Ectodermal cell (in vitro differentiated cells): ENCODE data around the gene EML4. TPM values are rescaled to one million over a fixed set of nuclear protein-coding genes. Genes with fewer than 3 reads are reported as not detected.
"Not testable (repeated sequence)": the region's sequence is repeated elsewhere in the genome, so short reads cannot be mapped to it uniquely, and the experiment has no call there.

Experiments
- H3K27ac ChIP-seq: 2 replicates; pipeline ENCODE4 v1.7.0; 2013; ENCODE audit warnings: mild to moderate bottlenecking, low read depth, low read length; ENCODE audit not compliant: insufficient read depth, poor library complexity, severe bottlenecking
- H3K27me3 ChIP-seq: 2 replicates; pipeline ENCODE4 v1.7.0; 2013; ENCODE audit warnings: mild to moderate bottlenecking, low read length; ENCODE audit not compliant: insufficient read depth, control insufficient read depth, poor library complexity, severe bottlenecking
- H3K36me3 ChIP-seq: one replicate; pipeline ENCODE4 v1.7.0; 2013; ENCODE audit warnings: low read length; ENCODE audit not compliant: control insufficient read depth, insufficient read depth
- H3K4me1 ChIP-seq: one replicate; pipeline ENCODE4 v1.7.0; 2013; ENCODE audit warnings: low read length; ENCODE audit not compliant: control insufficient read depth, insufficient read depth
- H3K4me3 ChIP-seq: 2 replicates; pipeline ENCODE4 v1.7.0; 2013; ENCODE audit warnings: low read depth, low read length, control low read depth; ENCODE audit not compliant: insufficient read depth
- H3K9me3 ChIP-seq: 2 replicates; pipeline ENCODE4 v1.7.0; 2013; ENCODE audit warnings: mild to moderate bottlenecking, low read length, moderate library complexity; ENCODE audit not compliant: control insufficient read depth
- WGBS, 2 experiments: methylation state at CpG; one replicate each; pipeline ENCODE4 v1.1.7; 2013; ENCODE audit warnings: missing lambda C conversion rate in 2 of 2; 5-methylcytosine and 5-hydroxymethylcytosine counted together
- polyA plus RNA-seq, 4 experiments: library from polyadenylated mRNA; stranded (reverse); fragments of 50-300 nt; gene quantifications; one replicate each; pipeline ENCODE4 v1.2.3, GENCODE V29; 2013

Gene EML4, protein sequence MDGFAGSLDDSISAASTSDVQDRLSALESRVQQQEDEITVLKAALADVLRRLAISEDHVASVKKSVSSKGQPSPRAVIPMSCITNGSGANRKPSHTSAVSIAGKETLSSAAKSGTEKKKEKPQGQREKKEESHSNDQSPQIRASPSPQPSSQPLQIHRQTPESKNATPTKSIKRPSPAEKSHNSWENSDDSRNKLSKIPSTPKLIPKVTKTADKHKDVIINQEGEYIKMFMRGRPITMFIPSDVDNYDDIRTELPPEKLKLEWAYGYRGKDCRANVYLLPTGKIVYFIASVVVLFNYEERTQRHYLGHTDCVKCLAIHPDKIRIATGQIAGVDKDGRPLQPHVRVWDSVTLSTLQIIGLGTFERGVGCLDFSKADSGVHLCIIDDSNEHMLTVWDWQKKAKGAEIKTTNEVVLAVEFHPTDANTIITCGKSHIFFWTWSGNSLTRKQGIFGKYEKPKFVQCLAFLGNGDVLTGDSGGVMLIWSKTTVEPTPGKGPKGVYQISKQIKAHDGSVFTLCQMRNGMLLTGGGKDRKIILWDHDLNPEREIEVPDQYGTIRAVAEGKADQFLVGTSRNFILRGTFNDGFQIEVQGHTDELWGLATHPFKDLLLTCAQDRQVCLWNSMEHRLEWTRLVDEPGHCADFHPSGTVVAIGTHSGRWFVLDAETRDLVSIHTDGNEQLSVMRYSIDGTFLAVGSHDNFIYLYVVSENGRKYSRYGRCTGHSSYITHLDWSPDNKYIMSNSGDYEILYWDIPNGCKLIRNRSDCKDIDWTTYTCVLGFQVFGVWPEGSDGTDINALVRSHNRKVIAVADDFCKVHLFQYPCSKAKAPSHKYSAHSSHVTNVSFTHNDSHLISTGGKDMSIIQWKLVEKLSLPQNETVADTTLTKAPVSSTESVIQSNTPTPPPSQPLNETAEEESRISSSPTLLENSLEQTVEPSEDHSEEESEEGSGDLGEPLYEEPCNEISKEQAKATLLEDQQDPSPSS
- 96.8 TPM for polyA plus RNA-seq (2013, experiment 1 of 4)
- 106 TPM for polyA plus RNA-seq (2013, experiment 2 of 4)
- polyA plus RNA-seq (2013, experiment 3 of 4), result 75.2 TPM
- 81.1 TPM for polyA plus RNA-seq (2013, experiment 4 of 4)

DNA sequence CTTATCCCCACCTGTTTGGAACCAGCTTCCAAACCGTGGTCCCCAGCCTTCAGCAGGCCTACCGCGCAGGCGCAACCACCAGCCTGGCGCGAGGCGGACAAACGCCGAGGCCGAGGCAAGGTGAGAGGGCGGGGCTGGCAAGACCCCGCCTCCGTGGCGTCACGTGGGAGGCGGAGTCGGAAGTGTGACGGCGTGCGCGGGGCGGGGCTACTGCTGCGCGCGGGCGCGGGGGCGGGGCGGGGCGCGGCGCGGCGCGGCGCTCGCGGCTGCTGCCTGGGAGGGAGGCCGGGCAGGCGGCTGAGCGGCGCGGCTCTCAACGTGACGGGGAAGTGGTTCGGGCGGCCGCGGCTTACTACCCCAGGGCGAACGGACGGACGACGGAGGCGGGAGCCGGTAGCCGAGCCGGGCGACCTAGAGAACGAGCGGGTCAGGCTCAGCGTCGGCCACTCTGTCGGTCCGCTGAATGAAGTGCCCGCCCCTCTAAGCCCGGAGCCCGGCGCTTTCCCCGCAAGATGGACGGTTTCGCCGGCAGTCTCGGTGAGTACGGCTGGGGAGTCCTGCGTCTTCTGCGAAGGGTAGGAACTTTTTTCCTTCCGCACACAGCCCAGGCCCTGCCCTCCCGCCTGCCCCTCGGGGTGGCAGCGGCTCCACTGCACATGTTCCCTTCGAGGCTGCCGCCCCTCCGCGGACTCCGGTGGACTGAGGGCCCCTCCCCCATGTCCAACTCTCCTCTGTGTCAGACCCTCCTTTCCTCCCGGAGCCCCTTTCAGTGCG lies at the start of gene EML4:
Gene EML4 (plus strand): TSS at position 254 of the 774 bp plus-strand sequence. CDS start 259 bp downstream, at position 513.
- peak within 1 kb of the TSS; percentile 91 for H3K4me3 ChIP-seq
- no peaks in the 10 kb centered on the region for H3K9me3 ChIP-seq
- H3K36me3 ChIP-seq, result no peaks in the 10 kb centered on the region
- WGBS, 2 experiments, result 0 to 1% methylated on average over 88 of the region's 88 CpGs
- H3K4me1 ChIP-seq, result peaks cover 12% of the 10 kb centered on the region
- H3K27ac ChIP-seq, result peak within 1 kb of the TSS; percentile 78
- H3K27me3 ChIP-seq, result no peaks in the 10 kb centered on the region

DNA sequence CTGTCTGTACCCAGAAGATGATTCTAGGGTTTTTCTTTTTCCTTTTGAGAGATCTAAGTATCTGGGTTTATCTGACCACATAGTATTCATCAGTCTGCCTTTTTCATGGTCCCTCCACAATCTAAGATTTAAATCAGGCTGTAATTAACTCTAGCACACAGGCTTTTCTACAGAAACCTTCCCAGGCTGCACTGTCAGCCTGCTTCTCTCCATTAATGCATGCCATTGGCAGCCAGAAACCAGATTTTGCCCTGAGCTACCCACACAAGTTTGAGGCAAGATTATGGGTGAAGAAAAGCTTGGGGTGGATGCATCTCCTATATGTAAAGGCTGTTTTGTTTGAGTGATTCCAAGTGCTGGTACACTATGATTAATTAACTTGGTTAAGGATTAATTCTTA lies 45.7 kb upstream of the EML4 start:
- Histone ChIP-seq H3K4me1 (no peaks in the 10 kb centered on the region), H3K27ac (no peak overlapping the region), H3K4me3 (no peak overlapping the region), H3K36me3 (no peaks in the 10 kb centered on the region), H3K27me3 (no peaks in the 10 kb centered on the region), H3K9me3 (no peaks in the 10 kb centered on the region)

- WGBS, 2 experiments, result 89 to 91% methylated on average over 5 of the region's 6 CpGs
- Histone ChIP-seq H3K27ac (no peak overlapping the region), H3K4me3 (no peak overlapping the region), H3K27me3 (no peaks in the 10 kb centered on the region), H3K4me1 (no peaks in the 10 kb centered on the region), H3K36me3 (no peaks in the 10 kb centered on the region), H3K9me3 (no peaks in the 10 kb centered on the region)
Observed at GRCh38 chr2:42124011-42124785, 45.0 kb upstream of the EML4 start.

- no peaks in the 10 kb centered on the region for H3K36me3 ChIP-seq
- no peaks in the 10 kb centered on the region for H3K9me3 ChIP-seq
- 76 to 81% methylated on average over 10 of the region's 10 CpGs for WGBS, 2 experiments
- no peak overlapping the region for H3K27ac ChIP-seq
- no peak overlapping the region for H3K4me3 ChIP-seq
- H3K27me3 ChIP-seq, result no peaks in the 10 kb centered on the region
- no peaks in the 10 kb centered on the region for H3K4me1 ChIP-seq
Observed at GRCh38 chr2:42125841-42126594, 43.1 kb upstream of the EML4 start.

GRCh38 chr2:42126873-42127272 lies 42.3 kb upstream of the EML4 start:
- 92 to 93% methylated on average over 10 of the region's 10 CpGs for WGBS, 2 experiments
- not testable (repeated sequence) for H3K27ac ChIP-seq, H3K27me3 ChIP-seq, H3K36me3 ChIP-seq, H3K4me3 ChIP-seq, H3K4me1 ChIP-seq, H3K9me3 ChIP-seq

- Histone ChIP-seq H3K4me1 (peaks cover 5% of the 10 kb centered on the region), H3K4me3 (no peak overlapping the region), H3K27ac (no peak overlapping the region), H3K27me3 (no peaks in the 10 kb centered on the region), H3K9me3 (no peaks in the 10 kb centered on the region), H3K36me3 (no peaks in the 10 kb centered on the region)
- WGBS, 2 experiments, result 76 to 78% methylated on average over 5 of the region's 5 CpGs
Observed at GRCh38 chr2:42127425-42128424, 41.4 kb upstream of the EML4 start.

- 87 to 89% methylated on average over 7 of the region's 7 CpGs for WGBS, 2 experiments
- Histone ChIP-seq H3K4me1 (peaks cover 13% of the 10 kb centered on the region), H3K9me3 (no peaks in the 10 kb centered on the region), H3K36me3 (no peaks in the 10 kb centered on the region), H3K27ac (no peak overlapping the region), H3K27me3 (peaks cover 4% of the 10 kb centered on the region), H3K4me3 (no peak overlapping the region)
Observed at GRCh38 chr2:42128721-42129486, 40.2 kb upstream of the EML4 start.

GRCh38 chr2:42129487-42129852 lies 39.7 kb upstream of the EML4 start:
- Histone ChIP-seq H3K27ac (no peak overlapping the region), H3K27me3 (peaks cover 4% of the 10 kb centered on the region), H3K9me3 (no peaks in the 10 kb centered on the region), H3K4me3 (no peak overlapping the region), H3K4me1 (peaks cover 13% of the 10 kb centered on the region), H3K36me3 (no peaks in the 10 kb centered on the region)
- WGBS, 2 experiments, result 93 to 100% methylated on average over 1 of the region's 1 CpG
